ENCODE data around the gene TTLL5. TPM values are rescaled to one million over a fixed set of nuclear protein-coding genes. Genes with fewer than 3 reads are reported as not detected.

TTLL5 gene
- total and polyA plus RNA-seq, 9 of the 15 experiments (the other 6 are each of a cell fraction or from before 2014, with no cell fraction given), result 4.1 to 18.9 (median 12.6) TPM

DNA sequence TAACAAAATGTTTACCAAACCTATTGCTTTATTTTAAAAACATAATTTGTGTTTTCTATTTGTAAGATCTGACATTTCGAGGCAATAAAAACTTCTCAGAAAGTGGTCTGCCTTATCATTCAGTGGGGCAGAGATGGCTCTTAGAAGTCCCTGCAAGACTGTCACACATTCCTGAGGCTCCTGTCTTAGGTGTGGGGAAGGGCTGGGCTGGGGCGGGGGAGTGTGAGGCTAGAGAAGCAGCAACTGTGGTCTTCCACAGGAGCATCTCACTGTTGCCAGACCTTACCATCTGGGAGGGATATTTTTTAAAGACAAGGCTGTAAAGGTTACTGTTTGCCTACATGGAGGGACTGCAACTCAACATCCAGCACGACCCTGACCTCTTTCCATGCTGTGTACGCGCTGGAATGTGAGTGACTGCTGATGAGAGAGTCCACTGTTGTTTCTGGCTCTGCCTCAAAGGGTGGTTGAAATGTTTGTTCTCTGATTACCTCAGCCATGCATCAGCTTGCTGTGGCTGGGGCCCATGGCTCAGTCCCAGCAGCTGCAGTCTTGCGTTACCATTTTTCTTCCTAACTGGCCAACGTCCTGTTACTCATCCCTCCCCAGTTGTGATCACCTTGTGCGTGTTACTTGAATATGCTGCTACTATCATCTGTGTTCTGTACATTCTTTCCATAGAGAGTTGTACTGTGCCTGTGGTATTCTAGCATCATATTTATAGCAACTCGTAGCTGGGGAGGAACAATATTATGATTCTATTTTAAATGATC, 12.8 kb upstream of the TTLL5 start:
- in situ Hi-C loops (cut with MboI), result no loop called here

More for the DNA sequence above, 12.8 kb upstream of the TTLL5 start:
- Histone ChIP-seq H3K36me3 (ENCODE audit: control insufficient read depth, insufficient read depth, low read length) (peaks cover 28% of the 10 kb centered on the region; the same call in 2 of the 3 replicates), H3K9me3 (replicated peaks; ENCODE audit: control insufficient read depth, insufficient read depth, low read depth, low read length) (no peaks in the 10 kb centered on the region), H3K4me1 (replicated peaks in 1 of 2; ENCODE audit: control insufficient read depth in 2 of 2, insufficient read depth in 2 of 2, low read length in 2 of 2) (peaks cover 0 to 5% of the 10 kb centered on the region in 2 experiments; a peak in 2 of 5 replicates), H3K9ac (ENCODE audit: insufficient read depth in 1 of 2, low read depth in 2 of 2, low read length in 2 of 2) (no peak overlapping the region), H2AFZ (ENCODE audit: low read depth, low read length) (no peak overlapping the region), H3K4me3 (no peak overlapping the region), H3K27ac (ENCODE audit: extremely low read depth, low read depth, low read length) (no peak overlapping the region), H3K9me1 (ENCODE audit: control insufficient read depth, insufficient read depth, low read length) (no peaks in the 10 kb centered on the region), H4K20me1 (replicated peaks; ENCODE audit: control insufficient read depth, insufficient read depth, low read length) (no peaks in the 10 kb centered on the region), H3K27me3 (ENCODE audit: control insufficient read depth in 2 of 2, insufficient read depth in 2 of 2, low read length in 2 of 2) (no peaks in the 10 kb centered on the region), H3K79me2 (ENCODE audit: control insufficient read depth, insufficient read depth, low read length) (no peaks in the 10 kb centered on the region), H3K4me2 (ENCODE audit: insufficient read depth, low read length) (no peak overlapping the region)
- CTCF ChIA-PET (ENCODE audit: low intra/inter-chr PET ratio), result no interaction called here
- DNase-seq (ENCODE audit: extremely low read depth in 1 of 4, low spot score in 3 of 4) (no peak), ATAC-seq (no peak), FAIRE-seq (no peak)
- TF ChIP-seq POLR2A (conservative IDR thresholded peaks at IDR 0.05), result no peak
- TF ChIP-seq MTA2 (IDR thresholded peaks at IDR 0.05; ENCODE audit: low read depth), result no peak
- no peak for TF ChIP-seq ZNF586 (CRISPR knock-in tag; conservative IDR thresholded peaks at IDR 0.05)
- no peak for TF ChIP-seq KHSRP (IDR thresholded peaks at IDR 0.05)
- no peak for TF ChIP-seq LEF1 (IDR thresholded peaks at IDR 0.05)
- no peak for TF ChIP-seq NFATC3 (IDR thresholded peaks at IDR 0.05)
- no peak for TF ChIP-seq ZFP36 (IDR thresholded peaks at IDR 0.05; ENCODE audit: low read depth, low read length, partially characterized antibody)
- TF ChIP-seq ZZZ3 (IDR thresholded peaks at IDR 0.05), result no peak
- no peak for TF ChIP-seq SMARCC2 (IDR thresholded peaks at IDR 0.05; ENCODE audit: low read depth)
- TF ChIP-seq, protein P1, sequence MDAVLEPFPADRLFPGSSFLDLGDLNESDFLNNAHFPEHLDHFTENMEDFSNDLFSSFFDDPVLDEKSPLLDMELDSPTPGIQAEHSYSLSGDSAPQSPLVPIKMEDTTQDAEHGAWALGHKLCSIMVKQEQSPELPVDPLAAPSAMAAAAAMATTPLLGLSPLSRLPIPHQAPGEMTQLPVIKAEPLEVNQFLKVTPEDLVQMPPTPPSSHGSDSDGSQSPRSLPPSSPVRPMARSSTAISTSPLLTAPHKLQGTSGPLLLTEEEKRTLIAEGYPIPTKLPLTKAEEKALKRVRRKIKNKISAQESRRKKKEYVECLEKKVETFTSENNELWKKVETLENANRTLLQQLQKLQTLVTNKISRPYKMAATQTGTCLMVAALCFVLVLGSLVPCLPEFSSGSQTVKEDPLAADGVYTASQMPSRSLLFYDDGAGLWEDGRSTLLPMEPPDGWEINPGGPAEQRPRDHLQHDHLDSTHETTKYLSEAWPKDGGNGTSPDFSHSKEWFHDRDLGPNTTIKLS (IDR thresholded peaks at IDR 0.05; ENCODE audit: borderline replicate concordance, low read depth), result no peak
- no peak for TF ChIP-seq ZSCAN32 (CRISPR knock-in tag; IDR thresholded peaks at IDR 0.05)
- WGBS (ENCODE audit: insufficient coverage, low coverage, missing lambda C conversion rate), result 76% methylated on average over 7 of the region's 9 CpGs
- no TSS peak for BruUV-seq (replicated peaks)
- POLR2A ChIA-PET, result interaction anchor here (0.6 to 1.0 kb wide), 2 partner anchors 12 to 98 kb away, joined by 3 read pairs; partner anchors contain the start of genes ERG28 and TTLL5
- intact Hi-C loops (cut with micrococcal nuclease), result no loop called here
